Activated CD4-positive, CD25-positive, alpha-beta regulatory T cell treated with anti-CD3 and anti-CD28 coated beads, Interleukin-2, amount 50 U/mL, for 24 hours (primary cell): Measurements from ENCODE around the gene C1S.

ENCODE experiments used
- ATAC-seq, 2 donors: fragments of 150-1000 bp; cut with Tn5 transposase; one replicate each; pipeline ENCODE4 v1.10.0; 2021; ENCODE audit warnings: mild to moderate bottlenecking in 1 of 2, moderate library complexity in 1 of 2

C1S gene

DNA sequence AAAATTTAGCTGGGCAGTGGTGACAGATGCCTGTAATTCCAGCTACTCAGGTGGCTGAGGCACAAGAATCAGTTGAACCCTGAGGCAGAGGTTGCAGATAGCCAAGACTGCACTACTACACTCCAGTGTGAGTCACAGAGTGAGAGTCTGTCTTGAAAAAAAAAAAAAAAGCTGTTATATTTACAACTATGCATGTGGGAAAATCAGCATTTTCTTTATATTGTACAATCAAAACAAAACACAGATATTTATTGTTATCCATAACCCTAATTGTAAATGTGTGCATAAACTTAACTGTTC lies 19.3 kb downstream of the C1S start:
- ATAC-seq, result no peak

DNA sequence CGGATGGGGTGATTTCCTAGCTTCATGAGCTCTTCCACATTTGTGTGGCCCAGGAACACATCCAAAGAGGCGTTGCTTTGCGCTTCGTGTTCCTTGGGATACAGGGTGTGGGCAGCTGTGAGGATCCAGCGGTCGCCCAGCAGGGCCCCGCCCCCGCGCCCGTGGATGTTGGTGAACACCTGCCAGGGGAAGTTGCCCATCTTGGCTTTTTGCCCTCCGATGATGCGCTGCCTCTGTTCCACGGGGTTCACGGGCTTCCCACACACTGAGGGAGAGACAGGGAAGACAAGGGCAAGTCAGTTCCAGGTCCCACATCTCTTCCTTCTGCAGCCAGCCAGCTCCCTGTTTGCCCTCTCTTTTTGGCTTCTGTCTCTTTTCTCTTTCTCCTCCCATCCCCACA lies 20.5 kb downstream of the C1S start:
- no peak for ATAC-seq

GRCh38 chr12:7083125-7083524 lies 22.6 kb downstream of the C1S start:
- no peak for ATAC-seq

DNA sequence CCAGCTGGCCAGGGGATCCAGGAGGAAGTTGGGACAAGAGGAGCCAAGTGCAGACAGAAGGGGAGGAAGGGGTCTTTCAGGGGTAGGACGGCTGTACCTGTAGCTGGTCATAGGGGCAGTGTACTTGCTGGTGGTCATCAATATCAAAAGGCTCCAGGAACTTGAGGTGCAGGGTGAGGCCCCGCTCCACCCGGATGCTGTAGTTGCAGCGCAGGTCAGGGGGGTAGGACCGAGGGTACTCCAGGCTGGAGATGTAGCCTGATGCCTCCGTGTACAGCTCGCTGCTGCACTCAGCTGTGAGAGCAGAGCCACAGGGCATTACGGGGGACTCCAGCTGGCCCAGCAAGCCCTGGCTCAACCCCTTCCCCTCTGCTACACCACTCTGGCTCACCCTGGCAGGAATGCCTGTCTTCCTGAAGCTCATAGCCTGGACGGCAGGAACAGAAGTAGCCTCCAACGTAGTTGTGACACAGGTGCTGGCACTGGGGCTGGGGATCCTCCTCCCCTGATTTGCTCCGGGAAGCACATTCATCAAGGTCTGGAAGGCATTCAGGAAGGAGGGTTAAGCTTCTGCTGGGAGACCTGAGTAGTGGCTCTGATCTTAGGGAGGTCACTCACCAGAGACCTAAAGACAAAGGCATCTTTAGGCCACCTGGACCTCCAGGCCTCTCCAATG lies 28.8 kb downstream of the C1S start:
- no peak for ATAC-seq

- ATAC-seq, result no peak
Observed at GRCh38 chr12:7090222-7090998, 29.9 kb downstream of the C1S start.

DNA sequence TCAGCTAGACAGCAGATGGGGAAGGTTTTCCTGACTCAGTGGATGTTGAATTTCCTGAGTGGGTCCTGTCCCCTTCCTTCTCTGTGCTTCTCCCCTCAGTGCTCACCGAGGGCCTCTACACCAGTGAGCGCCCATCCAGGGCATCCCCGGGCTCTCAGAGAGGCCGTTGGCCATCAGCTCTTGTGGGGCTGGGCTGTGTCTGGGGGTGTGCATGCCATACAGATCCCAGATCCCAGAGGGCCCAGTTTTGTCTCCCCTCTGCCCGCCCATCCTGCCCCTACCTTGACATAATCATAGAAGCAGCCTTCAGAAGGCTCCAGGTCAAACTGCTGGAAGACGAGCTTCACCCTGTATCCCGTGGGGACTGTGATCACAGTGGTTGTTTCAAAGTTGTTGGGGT lies 30.7 kb downstream of the C1S start:
- ATAC-seq, result no peak

DNA sequence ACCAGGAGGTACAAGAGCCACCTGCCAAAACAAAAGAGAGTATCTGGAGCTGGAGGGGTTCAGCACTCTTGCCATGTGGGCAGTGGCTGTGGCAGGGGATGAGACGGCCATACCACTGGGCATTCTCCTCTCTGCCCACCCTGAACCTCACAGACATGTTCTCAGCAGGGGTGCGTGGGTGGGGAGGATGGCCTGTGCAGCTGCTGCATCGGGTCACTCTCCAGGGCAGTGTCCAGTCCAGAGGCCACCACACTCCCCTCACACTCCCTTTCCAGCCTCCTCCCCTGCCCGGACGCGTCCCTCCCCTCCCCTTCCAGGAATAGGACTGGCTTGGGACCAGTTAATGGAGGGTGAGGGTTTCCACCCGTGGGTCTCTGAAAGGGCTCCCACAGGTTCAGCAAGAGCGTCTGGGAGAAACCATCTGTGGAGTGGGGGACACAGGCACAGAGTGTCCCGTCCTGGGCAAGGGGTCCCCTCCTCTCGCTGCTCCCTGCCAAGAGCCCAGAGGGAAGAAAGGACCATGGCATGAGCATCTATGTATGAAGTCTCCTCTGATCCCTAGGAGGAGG lies 31.2 kb downstream of the C1S start:
- no peak for ATAC-seq

DNA sequence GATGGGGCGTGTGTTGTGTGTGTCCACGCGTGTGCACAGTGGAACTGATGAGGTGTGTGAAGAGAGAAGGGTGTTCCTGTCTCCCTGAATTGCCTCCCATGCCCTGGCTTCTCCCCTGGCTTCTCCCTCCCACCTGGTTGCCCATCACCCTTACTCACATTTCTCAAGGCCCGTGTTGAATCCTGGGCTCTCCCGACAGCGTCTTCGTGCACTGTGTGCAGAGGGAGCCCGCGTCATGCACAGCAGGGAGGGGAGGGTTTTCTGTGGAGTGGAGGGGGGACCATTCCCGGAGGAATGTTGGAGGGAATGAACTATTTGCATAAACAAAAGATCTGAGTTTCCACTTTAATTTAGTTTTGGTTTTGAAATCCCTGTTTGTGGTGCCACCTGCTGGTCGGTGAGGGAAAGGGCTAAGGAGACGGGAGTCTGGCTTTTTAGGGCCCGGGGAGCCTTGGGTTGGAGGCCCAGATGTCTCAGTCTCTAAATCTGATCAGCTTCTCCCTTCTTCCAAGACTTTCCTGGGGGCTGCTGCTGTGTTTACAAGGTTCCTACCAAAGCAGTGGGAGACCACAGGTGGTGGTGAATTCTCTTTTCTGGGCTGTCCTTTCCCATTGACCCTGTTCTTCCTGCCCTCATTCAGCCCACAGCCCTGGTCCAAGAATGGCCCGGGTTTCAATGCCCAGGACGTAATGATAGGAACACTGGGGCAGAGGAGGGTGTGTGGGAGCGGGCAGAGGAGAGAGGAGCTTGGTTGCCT lies 31.9 kb downstream of the C1S start, which contains the start of gene C1R:
TSS of gene C1R (minus strand) at position 217 of the 757 bp plus-strand sequence. CDS start at position 160, 57 bp downstream.
- ATAC-seq, result peak; percentile 67 to 79

GRCh38 chr12:7092986-7093460 lies 32.5 kb downstream of the C1S start:
- ATAC-seq, result no peak

GRCh38 chr12:7093486-7093885 lies 33.0 kb downstream of the C1S start:
- no peak for ATAC-seq

GRCh38 chr12:7093892-7094291 lies 33.4 kb downstream of the C1S start:
- no peak for ATAC-seq

- no peak for ATAC-seq
Observed at GRCh38 chr12:7096006-7096932, 35.8 kb downstream of the C1S start.

DNA sequence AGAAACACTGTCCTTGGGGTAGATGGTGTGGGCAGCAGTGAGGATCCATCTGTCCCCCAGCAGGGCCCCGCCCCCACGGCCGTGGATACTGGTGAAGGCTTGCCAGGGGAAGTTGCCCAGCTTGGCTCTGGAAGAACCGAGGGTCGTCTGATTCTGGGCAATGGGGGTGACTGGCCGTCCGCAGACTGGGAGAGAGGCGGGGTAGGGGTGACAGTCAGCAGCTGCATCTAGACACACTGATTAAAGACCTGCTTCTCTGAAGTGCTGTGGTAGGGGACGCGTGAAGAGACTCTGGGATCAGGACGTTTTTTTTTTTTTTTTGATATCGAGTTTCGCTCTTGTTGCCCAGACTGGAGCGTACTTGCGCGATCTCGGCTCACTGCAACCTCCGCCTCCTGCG lies 36.5 kb downstream of the C1S start:
- ATAC-seq, result no peak

GRCh38 chr12:7099290-7099996 lies 38.9 kb downstream of the C1S start:
- no peak for ATAC-seq

DNA sequence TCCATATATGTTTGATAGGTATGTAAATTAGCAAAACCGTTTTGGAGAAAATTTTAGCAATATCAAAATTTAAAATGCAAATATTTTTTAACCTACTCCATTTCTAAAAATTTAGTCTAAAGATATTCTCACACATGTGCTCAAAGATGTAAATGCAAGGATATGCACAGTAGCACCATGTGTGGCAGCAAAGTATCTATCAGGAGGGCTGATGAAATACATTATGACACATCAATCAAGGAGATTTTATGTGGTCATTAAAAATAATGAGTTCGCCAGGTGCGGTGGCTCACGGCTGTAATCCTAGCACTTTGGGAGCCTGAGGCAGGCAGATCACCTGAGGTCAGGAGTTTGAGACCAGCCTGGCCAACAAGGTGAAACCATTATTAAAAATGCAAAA lies 39.7 kb downstream of the C1S start:
- no peak for ATAC-seq

- no peak for ATAC-seq
Observed at GRCh38 chr12:7101047-7101693, 40.7 kb downstream of the C1S start.

- no peak for ATAC-seq
Observed at GRCh38 chr12:7101694-7102131, 41.2 kb downstream of the C1S start.

DNA sequence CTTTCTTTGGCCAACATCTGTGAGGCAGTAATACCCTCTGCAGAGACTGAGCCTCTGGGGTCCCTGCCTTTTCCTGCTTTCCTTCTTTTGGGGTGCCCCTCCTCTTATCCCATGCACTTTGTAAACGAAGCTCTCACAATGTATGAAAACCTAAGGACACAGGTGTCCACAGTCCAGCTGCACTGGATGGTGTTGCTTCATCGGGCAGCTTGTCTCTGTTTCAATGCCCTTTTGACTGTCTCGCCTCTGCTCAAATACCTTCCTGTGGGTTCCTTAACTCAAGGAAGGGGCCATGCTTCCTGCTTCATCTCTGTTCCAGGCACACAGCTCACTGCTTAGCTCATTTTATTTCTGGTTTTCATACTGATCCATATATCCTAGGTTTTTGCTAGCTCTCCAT lies 42.1 kb downstream of the C1S start:
- ATAC-seq, result no peak

GRCh38 chr12:7103837-7104584 lies 43.5 kb downstream of the C1S start:
- no peak for ATAC-seq

DNA sequence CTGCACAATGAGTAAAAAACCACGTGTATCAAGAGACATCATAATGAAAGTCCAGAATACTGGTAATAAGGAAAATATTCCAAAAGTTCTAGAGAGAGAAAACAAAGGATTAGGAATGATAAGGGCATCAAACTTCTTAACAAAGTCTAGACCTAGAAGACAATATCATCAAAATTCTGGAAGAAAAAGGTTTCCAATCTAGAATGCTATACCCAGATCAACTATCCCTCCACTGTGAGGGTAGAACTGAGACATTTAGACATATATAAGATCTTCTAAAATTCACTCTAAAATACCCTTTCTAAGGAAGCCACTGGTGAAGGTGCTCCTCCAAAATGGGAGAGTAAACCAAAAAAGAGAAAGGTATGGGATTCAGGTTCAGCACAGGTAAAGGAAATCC lies 45.6 kb downstream of the C1S start:
- no peak for ATAC-seq
